ENCODE measurements around the gene MRPS11.
"Not testable (repeated sequence)": the region's sequence is repeated elsewhere in the genome, so short reads cannot be mapped to it uniquely, and the experiment has no call there.

Gene MRPS11

GRCh38 chr15:88467073-88467934 is at the start of gene MRPS11, which contains the start of gene MRPL46:
Gene MRPS11, plus strand, starts transcription at chr15:88467708. Its CDS starts 10 bp downstream, at chr15:88467718.
Gene MRPL46, minus strand, starts transcription at chr15:88467388. Its CDS starts 11 bp downstream, at chr15:88467377.
- peak; percentile 75 to 77 for DNase-seq (ENCODE audit: low read depth in 2 of 2)

- peak in 1 of 2 experiments; percentile 11 for DNase-seq (ENCODE audit: low read depth in 2 of 2)
Observed at GRCh38 chr15:88419830-88420229, 47.7 kb upstream of the MRPS11 start.

GRCh38 chr15:88423331-88423730 is 44.2 kb upstream of the MRPS11 start:
- no peak for DNase-seq (ENCODE audit: low read depth in 2 of 2)

DNA sequence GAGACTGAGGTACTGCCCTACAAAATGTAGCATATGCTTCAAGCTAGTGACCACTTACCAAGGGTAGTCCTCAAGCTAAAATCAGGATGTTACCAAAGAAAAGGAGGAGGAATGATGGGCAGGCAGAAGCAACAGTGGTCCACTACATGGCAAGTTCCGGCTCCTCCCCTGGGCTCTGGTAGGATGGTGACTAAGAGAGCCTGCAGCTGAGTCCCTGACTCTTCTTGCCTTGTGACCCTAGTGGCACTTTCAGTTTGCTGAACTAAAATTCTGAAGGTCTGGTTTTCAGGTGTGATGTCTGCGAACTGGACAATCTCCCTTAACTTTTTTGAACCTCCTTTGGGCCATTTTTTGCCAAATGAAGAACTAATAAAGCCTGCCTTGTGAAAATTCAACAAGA is 41.2 kb upstream of the MRPS11 start:
- DNase-seq (ENCODE audit: low read depth in 2 of 2): no peak

DNA sequence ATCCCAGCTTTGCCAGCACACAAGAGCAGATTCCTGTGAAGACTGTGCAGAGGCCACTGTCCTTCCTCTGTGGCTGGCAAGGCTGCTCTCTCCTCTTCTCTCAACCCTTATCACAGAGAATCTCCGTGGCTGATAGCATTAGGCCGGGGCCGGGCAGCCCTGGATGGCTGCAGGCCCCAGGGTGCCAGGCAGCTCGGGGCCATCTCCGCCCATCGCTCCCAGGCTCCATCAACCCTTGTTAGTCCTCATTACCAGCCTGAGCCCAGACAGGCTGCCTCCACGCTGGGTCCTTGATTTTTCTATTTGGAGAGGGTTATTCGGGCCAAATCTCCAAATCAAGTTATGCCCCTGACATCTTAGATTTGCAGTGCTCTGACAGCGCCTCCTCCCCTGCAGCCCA is 39.5 kb upstream of the MRPS11 start:
- no peak for DNase-seq (ENCODE audit: low read depth in 2 of 2)

GRCh38 chr15:88428805-88429605 is 38.5 kb upstream of the MRPS11 start:
- DNase-seq (ENCODE audit: low read depth in 2 of 2): no peak

- DNase-seq (ENCODE audit: low read depth in 2 of 2): no peak
Observed at GRCh38 chr15:88430051-88430450, 37.5 kb upstream of the MRPS11 start.

DNA sequence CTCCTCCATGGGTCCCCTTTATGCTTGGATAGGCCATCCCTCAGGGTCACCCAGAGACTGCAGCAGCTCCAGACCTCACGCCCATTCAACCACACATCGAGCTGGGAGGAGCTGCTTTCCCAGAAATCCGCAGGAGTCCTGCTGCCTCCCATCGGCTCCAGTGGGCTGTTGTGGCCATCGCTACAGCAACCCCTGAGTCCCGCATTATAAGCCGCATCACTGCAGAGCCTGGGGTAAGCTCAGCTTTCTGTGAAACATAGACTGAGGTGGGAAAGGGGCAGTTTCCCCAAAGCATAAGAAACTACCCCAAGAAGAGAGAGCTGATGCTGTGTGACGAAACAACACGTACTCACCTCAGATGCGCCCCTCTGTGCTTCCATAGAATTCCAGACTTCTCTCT is 36.1 kb upstream of the MRPS11 start:
- no peak for DNase-seq (ENCODE audit: low read depth in 2 of 2)

DNA sequence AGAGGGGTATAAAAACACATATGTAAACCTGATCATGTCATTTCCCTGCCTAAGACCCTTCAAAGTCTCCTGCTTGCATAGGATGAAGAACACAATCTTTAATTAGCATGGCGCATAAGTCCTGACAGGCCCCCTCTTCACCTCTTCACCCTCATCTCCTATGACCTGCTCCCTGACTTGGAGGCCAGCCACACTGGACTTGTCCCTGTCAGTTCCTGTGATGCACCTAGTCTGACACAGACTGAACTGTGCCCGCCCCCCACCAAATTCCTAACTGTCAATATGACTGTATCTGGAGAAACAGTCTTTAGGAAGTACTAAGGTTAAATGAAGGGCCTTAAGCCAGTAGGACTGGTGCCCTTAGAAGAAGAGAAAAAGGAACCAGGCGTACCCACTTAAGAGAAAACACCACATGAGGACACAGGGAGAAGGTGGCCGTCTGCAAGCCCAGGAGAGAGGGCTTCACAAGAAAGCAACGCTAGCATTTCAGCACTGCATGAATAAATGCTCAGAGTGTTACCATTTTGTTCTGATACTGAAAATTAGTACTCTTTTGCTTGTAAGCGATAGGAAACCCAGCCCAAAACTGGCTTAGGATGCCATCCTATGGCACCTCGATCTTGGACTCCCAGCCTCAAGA is 34.3 kb upstream of the MRPS11 start:
- DNase-seq (ENCODE audit: low read depth in 2 of 2): no peak

GRCh38 chr15:88434106-88434505 is 33.4 kb upstream of the MRPS11 start:
- not testable (repeated sequence) for DNase-seq (ENCODE audit: low read depth in 2 of 2)

GRCh38 chr15:88438181-88438580 is 29.3 kb upstream of the MRPS11 start:
- DNase-seq (ENCODE audit: low read depth in 2 of 2): no peak

DNA sequence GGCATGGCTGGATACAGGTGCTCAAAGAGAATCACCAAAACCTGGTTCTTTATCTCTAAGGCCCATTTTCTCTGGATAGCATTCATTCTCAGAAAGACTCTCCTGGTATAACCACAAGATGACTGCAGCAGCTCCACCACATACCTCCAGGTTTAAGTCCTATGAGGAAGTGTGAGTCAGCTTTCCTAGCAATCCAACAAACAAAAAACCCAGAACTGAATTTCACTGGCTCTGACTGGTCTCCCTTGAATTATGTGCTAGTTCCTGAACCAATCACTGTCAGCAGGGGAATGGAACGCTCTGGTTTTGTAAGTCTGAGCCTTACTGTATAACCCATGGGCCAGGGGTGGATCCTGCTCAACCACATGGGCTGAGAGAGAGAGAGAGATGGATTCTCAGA is 27.5 kb upstream of the MRPS11 start:
- peak in 1 of 2 experiments; percentile 30 for DNase-seq (ENCODE audit: low read depth in 2 of 2)

DNA sequence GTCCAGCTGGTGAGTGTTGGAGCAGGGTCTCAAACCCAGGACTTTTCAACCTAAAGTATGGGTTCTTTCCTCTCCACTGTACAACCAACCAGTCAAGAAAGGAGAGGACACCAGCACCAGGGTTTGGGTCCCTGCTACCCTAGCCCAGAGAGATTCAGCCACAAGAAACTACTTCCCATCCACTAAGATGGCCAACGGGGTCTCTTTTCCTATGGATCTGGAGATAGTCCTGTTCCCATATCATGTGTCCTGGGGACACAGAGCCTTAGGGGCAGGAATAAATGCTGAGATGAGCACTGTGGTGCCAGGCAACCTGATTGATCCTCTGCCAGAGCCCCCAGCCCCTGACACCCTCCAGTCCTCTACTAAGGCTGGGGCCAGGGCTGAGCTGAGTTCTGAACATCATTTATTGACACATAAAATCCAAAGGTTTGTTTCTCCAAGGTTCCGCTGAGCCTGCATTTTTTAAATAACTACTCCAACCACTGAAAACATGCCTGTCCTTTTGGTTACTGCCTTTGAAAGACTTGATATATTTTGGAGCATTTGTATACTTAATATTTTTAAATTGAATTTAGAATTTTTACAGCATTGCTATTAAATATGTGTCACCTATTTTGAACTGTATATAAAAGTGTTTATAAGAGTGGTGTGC is 26.3 kb upstream of the MRPS11 start:
- no peak for DNase-seq (ENCODE audit: low read depth in 2 of 2)

DNA sequence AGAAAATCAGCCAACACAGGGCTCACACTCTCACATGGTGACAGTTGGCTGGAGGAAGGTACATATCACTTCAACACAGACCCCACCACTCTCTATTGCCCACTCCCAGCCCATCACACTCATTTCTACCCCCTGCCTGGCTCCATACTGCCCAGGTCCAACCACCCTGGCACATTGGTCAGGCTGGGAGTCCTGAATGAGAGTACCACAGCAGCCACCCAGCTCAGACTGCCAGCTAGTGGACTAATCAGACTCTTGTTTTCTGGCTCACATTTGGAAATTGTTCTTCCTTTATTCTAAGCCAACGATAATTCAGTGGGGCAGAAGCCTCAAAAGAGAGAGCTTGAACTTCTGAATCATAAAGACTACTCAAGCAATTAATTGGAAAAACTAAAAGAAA is 20.3 kb upstream of the MRPS11 start:
- no peak for DNase-seq (ENCODE audit: low read depth in 2 of 2)

DNA sequence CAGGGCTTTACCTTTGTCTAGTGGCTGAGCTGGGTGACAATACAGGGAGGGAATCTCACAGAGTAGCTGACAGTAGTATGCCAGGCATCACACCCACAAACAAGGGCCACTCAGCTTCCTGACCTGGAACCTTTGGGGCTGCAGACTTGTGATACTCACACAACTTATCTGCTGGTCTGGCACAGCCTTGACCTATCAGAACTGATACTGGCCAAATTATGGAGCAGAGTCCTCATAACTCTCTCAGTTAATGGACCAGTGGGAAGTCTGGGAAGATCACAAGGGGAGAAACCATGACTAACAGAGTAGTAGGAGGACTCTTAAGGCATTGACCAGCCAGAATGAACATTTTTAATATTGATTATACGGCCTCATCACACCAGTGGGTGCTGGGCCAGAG is 19.8 kb upstream of the MRPS11 start:
- DNase-seq (ENCODE audit: low read depth in 2 of 2): no peak

DNA sequence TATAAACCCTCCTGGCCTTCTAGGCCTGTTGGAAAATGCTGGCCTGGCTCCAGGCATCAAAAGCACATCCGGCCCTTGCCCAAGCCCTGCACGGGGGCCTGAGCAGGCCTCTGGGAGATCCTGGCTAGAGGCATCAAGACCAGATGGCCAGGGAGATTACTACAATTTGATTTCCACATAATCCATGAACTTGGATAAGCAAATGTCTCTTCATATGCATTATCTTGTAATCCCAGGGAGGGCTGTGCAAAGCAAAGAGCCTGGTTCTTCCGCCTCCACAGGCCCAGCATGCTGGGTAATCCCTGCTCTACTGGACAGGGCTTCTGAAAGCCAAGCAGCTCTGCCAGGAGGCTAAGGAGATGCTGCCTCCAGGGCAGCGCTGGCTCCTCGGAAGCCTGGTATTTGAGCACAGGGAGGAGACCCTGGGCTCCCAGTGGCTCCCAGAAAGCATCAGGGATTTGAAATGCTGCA is 18.5 kb upstream of the MRPS11 start:
- DNase-seq (ENCODE audit: low read depth in 2 of 2): no peak

DNA sequence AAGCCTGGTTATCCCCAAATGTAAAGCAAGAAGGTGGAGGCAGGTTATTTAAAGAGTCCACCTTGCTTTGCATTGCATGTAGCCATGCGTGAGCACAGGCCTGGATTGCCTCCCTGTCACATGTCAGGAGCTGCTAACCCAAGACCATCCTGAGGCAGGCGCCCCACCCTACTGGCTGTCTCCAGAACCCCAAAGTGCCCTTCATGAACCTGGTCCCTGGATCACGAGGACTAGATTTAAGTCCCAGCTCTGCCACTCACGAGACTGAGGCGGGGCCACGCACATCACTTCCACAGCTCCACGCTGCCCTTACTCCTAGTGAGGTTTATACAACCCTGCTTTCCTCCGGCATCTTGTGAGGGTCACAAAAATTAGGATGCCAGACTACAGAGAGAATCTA is 17.9 kb upstream of the MRPS11 start:
- DNase-seq (ENCODE audit: low read depth in 2 of 2): no peak

DNA sequence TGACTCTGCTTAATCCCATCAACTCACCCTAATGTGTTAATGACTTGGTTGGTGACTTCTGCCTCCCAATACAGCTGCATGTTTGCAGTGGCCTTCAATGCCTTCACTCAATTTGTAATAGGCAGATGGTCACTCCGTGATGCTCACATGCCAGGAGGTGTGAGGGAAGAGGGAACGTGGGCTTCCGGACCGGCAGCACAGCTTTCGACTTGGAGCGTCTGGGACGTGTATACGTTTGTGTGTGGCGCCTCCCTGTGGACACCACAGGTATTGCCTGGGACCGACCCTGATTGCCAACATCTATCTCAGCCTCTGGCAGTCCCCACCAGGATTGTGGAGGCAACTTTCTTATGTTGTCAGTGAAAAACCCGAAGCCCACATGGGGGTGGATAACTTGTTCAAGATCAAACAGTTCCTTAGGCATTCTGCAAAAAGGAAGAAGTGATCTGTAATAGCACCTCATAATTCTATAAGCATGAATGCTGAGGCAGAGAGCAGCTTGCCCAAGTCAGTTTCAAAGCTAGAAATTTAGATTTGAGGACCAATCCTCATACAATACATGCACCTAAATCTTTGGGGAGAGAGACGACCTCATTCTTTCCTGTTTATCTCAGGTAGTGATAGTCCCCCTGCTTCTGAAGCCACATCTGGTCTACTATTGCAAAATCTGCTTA is 17.2 kb upstream of the MRPS11 start:
- peak; percentile 36 to 48 for DNase-seq (ENCODE audit: low read depth in 2 of 2)

- DNase-seq (ENCODE audit: low read depth in 2 of 2): no peak
Observed at GRCh38 chr15:88453651-88454050, 13.9 kb upstream of the MRPS11 start.

GRCh38 chr15:88454236-88454635 is 13.3 kb upstream of the MRPS11 start:
- DNase-seq (ENCODE audit: low read depth in 2 of 2): no peak
